ENCODE results near the gene TRPM5. TPM values are rescaled to one million over a fixed set of nuclear protein-coding genes. Genes with fewer than 3 reads are reported as not detected.

The TRPM5 gene
- total RNA-seq, 2 experiments from 2014 or later = not detected

DNA sequence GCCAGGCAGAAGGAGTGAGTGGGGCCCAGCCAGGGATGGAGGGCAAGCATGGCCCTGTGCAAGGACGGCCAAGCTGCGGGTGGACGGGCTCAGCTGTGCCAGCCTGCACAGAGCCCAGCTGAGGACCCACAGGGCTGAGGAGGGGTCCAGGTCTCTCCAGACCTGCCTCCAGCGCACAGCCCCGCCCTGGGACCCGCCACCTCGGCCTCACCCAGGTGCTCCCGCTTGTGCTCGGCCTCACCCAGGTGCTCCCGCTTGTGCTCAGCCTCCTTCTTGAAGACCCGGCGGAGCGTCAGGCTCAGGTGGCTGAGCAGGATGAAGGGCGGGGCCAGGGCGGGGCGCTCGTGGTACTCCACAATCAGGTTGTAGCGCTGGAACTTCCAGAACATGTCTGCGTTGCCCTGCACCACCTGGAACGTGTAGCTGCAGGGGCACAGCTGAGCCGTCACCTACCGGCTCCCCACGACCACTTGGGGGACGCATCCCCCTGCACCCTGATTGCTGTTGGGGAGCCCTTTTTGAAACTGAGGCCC is 37.4 kb downstream of the TRPM5 start:
- H3K27ac ChIP-seq (ENCODE audit: low read depth, low read length, poor library complexity, severe bottlenecking) = no peak overlapping the region
- TF ChIP-seq, protein P1, sequence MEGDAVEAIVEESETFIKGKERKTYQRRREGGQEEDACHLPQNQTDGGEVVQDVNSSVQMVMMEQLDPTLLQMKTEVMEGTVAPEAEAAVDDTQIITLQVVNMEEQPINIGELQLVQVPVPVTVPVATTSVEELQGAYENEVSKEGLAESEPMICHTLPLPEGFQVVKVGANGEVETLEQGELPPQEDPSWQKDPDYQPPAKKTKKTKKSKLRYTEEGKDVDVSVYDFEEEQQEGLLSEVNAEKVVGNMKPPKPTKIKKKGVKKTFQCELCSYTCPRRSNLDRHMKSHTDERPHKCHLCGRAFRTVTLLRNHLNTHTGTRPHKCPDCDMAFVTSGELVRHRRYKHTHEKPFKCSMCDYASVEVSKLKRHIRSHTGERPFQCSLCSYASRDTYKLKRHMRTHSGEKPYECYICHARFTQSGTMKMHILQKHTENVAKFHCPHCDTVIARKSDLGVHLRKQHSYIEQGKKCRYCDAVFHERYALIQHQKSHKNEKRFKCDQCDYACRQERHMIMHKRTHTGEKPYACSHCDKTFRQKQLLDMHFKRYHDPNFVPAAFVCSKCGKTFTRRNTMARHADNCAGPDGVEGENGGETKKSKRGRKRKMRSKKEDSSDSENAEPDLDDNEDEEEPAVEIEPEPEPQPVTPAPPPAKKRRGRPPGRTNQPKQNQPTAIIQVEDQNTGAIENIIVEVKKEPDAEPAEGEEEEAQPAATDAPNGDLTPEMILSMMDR (conservative IDR thresholded peaks at IDR 0.05; ENCODE audit: low read length) = no peak
- TF ChIP-seq EZH2phosphoT487 (IDR thresholded peaks at IDR 0.05; ENCODE audit: borderline replicate concordance, low read depth, low read length) = no peak
- H3K4me1 ChIP-seq (ENCODE audit: insufficient read depth, low read length, poor library complexity, severe bottlenecking) = peaks cover under 1% of the 10 kb centered on the region
- ChIA-PET CTCF (ENCODE audit: unreplicated experiment) (no interaction called here), POLR2A (no interaction called here)
- no TSS peak for BruUV-seq (replicated peaks)
- no peaks in the 10 kb centered on the region for H4K20me1 ChIP-seq (ENCODE audit: insufficient read depth, low read length)
- H3K4me3 ChIP-seq (ENCODE audit: low read depth, low read length, poor library complexity, severe bottlenecking) = no peak overlapping the region
- no peak overlapping the region for H3K4me2 ChIP-seq (ENCODE audit: low read length)
- H3K9me3 ChIP-seq (ENCODE audit: low read length) = no peaks in the 10 kb centered on the region
- H3K79me2 ChIP-seq (ENCODE audit: insufficient read depth, low read depth, low read length) = peaks cover 4% of the 10 kb centered on the region; the same call in 1 of the 2 replicates
- H3K36me3 ChIP-seq (ENCODE audit: insufficient read depth, low read length) = peaks cover 27% of the 10 kb centered on the region; the same call in 1 of the 2 replicates
- intact Hi-C loops (cut with micrococcal nuclease; ENCODE audit: unreplicated experiment) = no loop called here
- no peak for DNase-seq (ENCODE audit: low spot score)
- no peak overlapping the region for H2AFZ ChIP-seq (ENCODE audit: low read length)
- H3K9me2 ChIP-seq (ENCODE audit: insufficient read depth, low read length) = no peaks in the 10 kb centered on the region

DNA sequence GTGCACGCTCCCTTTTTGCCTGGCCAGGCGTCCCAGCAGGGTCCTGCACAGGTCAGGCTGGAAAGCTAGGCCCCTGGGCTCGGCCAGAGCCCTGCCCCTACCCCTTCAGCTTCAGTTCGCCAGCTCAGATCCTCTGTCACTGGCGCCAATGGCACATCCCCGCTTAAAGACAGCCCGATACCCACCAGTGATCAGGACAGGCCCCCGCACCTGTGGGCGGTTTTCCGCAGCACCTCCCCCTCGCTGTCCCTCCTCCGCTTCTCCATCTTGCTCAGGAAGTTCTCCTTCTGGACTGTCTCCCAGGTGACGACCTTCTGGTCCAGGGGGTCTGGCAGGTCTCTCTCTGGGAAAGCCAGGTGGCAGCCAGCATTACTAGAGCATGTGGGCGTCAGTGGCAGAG is 37.9 kb downstream of the TRPM5 start:
- Histone ChIP-seq H3K4me1 (ENCODE audit: insufficient read depth, low read length, poor library complexity, severe bottlenecking) (peaks cover 5% of the 10 kb centered on the region), H3K27ac (ENCODE audit: low read depth, low read length, poor library complexity, severe bottlenecking) (no peak overlapping the region), H3K4me3 (ENCODE audit: low read depth, low read length, poor library complexity, severe bottlenecking) (no peak overlapping the region), H3K36me3 (ENCODE audit: insufficient read depth, low read length) (peaks cover 28% of the 10 kb centered on the region; the same call in 1 of the 2 replicates), H3K4me2 (ENCODE audit: low read length) (no peak overlapping the region), H4K20me1 (ENCODE audit: insufficient read depth, low read length) (no peaks in the 10 kb centered on the region), H3K79me2 (ENCODE audit: insufficient read depth, low read depth, low read length) (peaks cover 9% of the 10 kb centered on the region), H3K9me3 (ENCODE audit: low read length) (no peaks in the 10 kb centered on the region), H2AFZ (ENCODE audit: low read length) (no peak overlapping the region), H3K9me2 (ENCODE audit: insufficient read depth, low read length) (no peaks in the 10 kb centered on the region)
- ChIA-PET CTCF (ENCODE audit: unreplicated experiment) (no interaction called here), POLR2A (no interaction called here)
- DNase-seq (ENCODE audit: low spot score) = no peak
- intact Hi-C loops (cut with micrococcal nuclease; ENCODE audit: unreplicated experiment) = no loop called here
- BruUV-seq (replicated peaks) = no TSS peak
- TF ChIP-seq EZH2phosphoT487 (IDR thresholded peaks at IDR 0.05; ENCODE audit: borderline replicate concordance, low read depth, low read length) = no peak
- TF ChIP-seq, protein P1 (conservative IDR thresholded peaks at IDR 0.05; ENCODE audit: low read length) = no peak

DNA sequence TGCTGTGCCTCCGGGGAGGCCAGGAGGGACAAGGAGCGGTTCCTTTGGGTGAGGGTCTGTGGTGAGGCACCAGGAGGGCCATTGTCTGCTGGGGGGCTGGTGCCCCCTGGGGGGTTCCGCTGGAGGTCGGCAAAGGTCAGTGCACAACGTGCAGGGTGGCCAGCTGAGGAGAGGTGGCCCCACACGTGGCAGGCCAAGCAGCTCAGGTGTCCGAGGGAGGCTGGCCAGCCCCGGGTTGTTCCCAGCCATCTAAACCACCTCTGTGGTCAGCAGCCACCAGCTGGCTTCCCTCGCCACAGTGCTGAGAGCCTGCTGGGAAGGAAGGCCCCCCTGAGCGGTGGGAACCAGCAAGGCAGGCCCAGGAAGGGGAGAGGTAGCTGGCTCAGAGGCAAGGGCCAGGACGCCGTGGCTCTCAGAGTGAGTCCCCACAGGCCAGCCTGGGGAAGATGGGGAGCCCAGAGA is 39.5 kb downstream of the TRPM5 start:
- intact Hi-C loops (cut with micrococcal nuclease; ENCODE audit: unreplicated experiment) = loop anchor here (5.0 kb wide), 1 partner anchor 207 kb away; no protein-coding TSS in a partner anchor
- peaks cover 7% of the 10 kb centered on the region for H3K4me1 ChIP-seq (ENCODE audit: insufficient read depth, low read length, poor library complexity, severe bottlenecking)
- CTCF ChIA-PET (ENCODE audit: unreplicated experiment) = no interaction called here
- DNase-seq (ENCODE audit: low spot score) = no peak
- peaks cover 30% of the 10 kb centered on the region for H3K36me3 ChIP-seq (ENCODE audit: insufficient read depth, low read length)
- no peaks in the 10 kb centered on the region for H3K9me2 ChIP-seq (ENCODE audit: insufficient read depth, low read length)
- POLR2A ChIA-PET = no interaction called here
- no peak for TF ChIP-seq EZH2phosphoT487 (IDR thresholded peaks at IDR 0.05; ENCODE audit: borderline replicate concordance, low read depth, low read length)
- TF ChIP-seq, protein P1 (conservative IDR thresholded peaks at IDR 0.05; ENCODE audit: low read length) = no peak
- H3K4me2 ChIP-seq (ENCODE audit: low read length) = no peak overlapping the region
- H2AFZ ChIP-seq (ENCODE audit: low read length) = no peak overlapping the region
- no peaks in the 10 kb centered on the region for H3K9me3 ChIP-seq (ENCODE audit: low read length)
- no peak overlapping the region for H3K4me3 ChIP-seq (ENCODE audit: low read depth, low read length, poor library complexity, severe bottlenecking)
- no TSS peak for BruUV-seq (replicated peaks)
- H3K79me2 ChIP-seq (ENCODE audit: insufficient read depth, low read depth, low read length) = peaks cover 16% of the 10 kb centered on the region
- H4K20me1 ChIP-seq (ENCODE audit: insufficient read depth, low read length) = no peaks in the 10 kb centered on the region
- no peak overlapping the region for H3K27ac ChIP-seq (ENCODE audit: low read depth, low read length, poor library complexity, severe bottlenecking)

Measured in OCI-LY7 (cell line).